CD14-positive monocyte (primary cell): Measurements from ENCODE around the gene ZNF239. TPM values are rescaled to one million over a fixed set of nuclear protein-coding genes. Genes with fewer than 3 reads are reported as not detected.

Source experiments
- DNase-seq, 3 donors: peaks; one replicate each; pipeline ENCODE4 v3.0.0-alpha.2; 2011 to 2022
- H2AFZ ChIP-seq: 2 replicates; pipeline ENCODE4 v1.6.0; 2012; ENCODE audit warnings: mild to moderate bottlenecking, low read depth, low read length, inconsistent platforms; ENCODE audit not compliant: insufficient read depth, poor library complexity, severe bottlenecking
- H3K27ac ChIP-seq, 2 donors: 1 replicate in 1 of 2; 2 replicates in 1 of 2; pipeline ENCODE4 v1.5.1; 2012 to 2013; ENCODE audit warnings: low read length in 2 of 2, control low read depth in 1 of 2, inconsistent platforms in 1 of 2, low read depth in 1 of 2, mild to moderate bottlenecking in 1 of 2
- H3K27me3 ChIP-seq, 2 donors: one replicate each; pipeline versions ENCODE4 v1.6.0 to v1.6.1; 2011 to 2013; ENCODE audit warnings: low read length in 2 of 2; ENCODE audit not compliant: control insufficient read depth in 2 of 2, insufficient read depth in 2 of 2
- H3K36me3 ChIP-seq, 2 donors: replicated peaks in 1 of 2; 1 replicate in 1 of 2; 2 replicates in 1 of 2; pipeline versions ENCODE4 v1.5.1 to v1.6.1; 2012 to 2013; ENCODE audit warnings: low read length in 2 of 2, control low read depth in 1 of 2, inconsistent platforms in 1 of 2, mild to moderate bottlenecking in 1 of 2; ENCODE audit not compliant: insufficient read depth in 2 of 2, control insufficient read depth in 1 of 2
- H3K4me1 ChIP-seq, 2 donors: 1 replicate in 1 of 2; 2 replicates in 1 of 2; pipeline versions ENCODE4 v1.5.1 to v1.6.1; 2012 to 2013; ENCODE audit warnings: low read length in 2 of 2, control low read depth in 1 of 2, inconsistent platforms in 1 of 2, mild to moderate bottlenecking in 1 of 2, moderate library complexity in 1 of 2; ENCODE audit not compliant: insufficient read depth in 2 of 2, control insufficient read depth in 1 of 2
- H3K4me2 ChIP-seq: replicated peaks from 2 replicates; pipeline ENCODE3; 2012; ENCODE audit warnings: low read length, moderate library complexity, mild to moderate bottlenecking; ENCODE audit not compliant: poor library complexity, severe bottlenecking; ENCODE audit errors: extremely low read depth
- H3K4me3 ChIP-seq, 3 experiments: fragments of 200-600 bp in 1 of 3; sonication (generic) in 1 of 3; replicated peaks in 1 of 3; 1 replicate in 2 of 3; 2 replicates in 1 of 3; pipeline ENCODE4 v1.5.1; 2011 to 2013; ENCODE audit warnings: low read length in 3 of 3, mild to moderate bottlenecking in 3 of 3, control low read depth in 2 of 3, low read depth in 2 of 3, inconsistent platforms in 1 of 3, moderate library complexity in 1 of 3
- H3K79me2 ChIP-seq: 2 replicates; pipeline ENCODE4 v1.6.0; 2012; ENCODE audit warnings: mild to moderate bottlenecking, control low read depth, inconsistent platforms, low read length, moderate library complexity; ENCODE audit not compliant: insufficient read depth
- H3K9ac ChIP-seq: 2 replicates; pipeline ENCODE4 v1.6.0; 2017; ENCODE audit warnings: low read length, mild to moderate bottlenecking; ENCODE audit not compliant: insufficient read depth, poor library complexity, severe bottlenecking
- H3K9me3 ChIP-seq, 2 donors: replicated peaks in 1 of 2; 1 replicate in 1 of 2; 2 replicates in 1 of 2; pipeline versions ENCODE4 v1.5.1 to v1.6.1; 2012 to 2013; ENCODE audit warnings: low read length in 2 of 2, control low read depth in 1 of 2; ENCODE audit not compliant: control insufficient read depth in 1 of 2, insufficient read depth in 1 of 2
- H4K20me1 ChIP-seq: 2 replicates; pipeline ENCODE4 v1.6.0; 2012; ENCODE audit warnings: mild to moderate bottlenecking, low read length, control low read depth, moderate library complexity; ENCODE audit not compliant: insufficient read depth
- H3K27ac Mint-ChIP-seq, 7 donors: one replicate each; pipeline ENCODE4 v1.8.0; 2020; ENCODE audit warnings: mild to moderate bottlenecking in 7 of 7, mixed read lengths in 7 of 7, moderate library complexity in 6 of 7, inconsistent platforms in 2 of 7
- H3K27me3 Mint-ChIP-seq, 3 donors: one replicate each; pipeline ENCODE4 v1.8.0; 2021 to 2022; ENCODE audit warnings: low read depth in 3 of 3, mild to moderate bottlenecking in 3 of 3, mixed read lengths in 3 of 3, moderate library complexity in 3 of 3, inconsistent platforms in 1 of 3
- H3K36me3 Mint-ChIP-seq, 2 donors: one replicate each; pipeline ENCODE4 v1.8.0; 2020; ENCODE audit warnings: mixed read lengths in 2 of 2, inconsistent platforms in 1 of 2, mild to moderate bottlenecking in 1 of 2
- H3K4me1 Mint-ChIP-seq: one replicate; pipeline ENCODE4 v1.8.0; 2020; ENCODE audit warnings: mild to moderate bottlenecking, mixed read lengths
- H3K4me3 Mint-ChIP-seq, 2 donors: one replicate each; pipeline ENCODE4 v1.8.0; 2020; ENCODE audit warnings: mild to moderate bottlenecking in 2 of 2, mixed read lengths in 2 of 2, moderate library complexity in 1 of 2
- H3K9me3 Mint-ChIP-seq, 7 donors: one replicate each; pipeline ENCODE4 v1.8.0; 2020 to 2022; ENCODE audit warnings: mixed read lengths in 7 of 7, mild to moderate bottlenecking in 6 of 7, moderate library complexity in 6 of 7, inconsistent platforms in 2 of 7
- WGBS: methylation state at CpG from one replicate; pipeline ENCODE4 v1.1.5; 2013; ENCODE audit warnings: missing lambda C conversion rate; ENCODE audit not compliant: insufficient coverage; 5-methylcytosine and 5-hydroxymethylcytosine counted together
- intact Hi-C, 2 donors: fragments of 100-400 bp; cut with micrococcal nuclease; formaldehyde crosslinking; loops; one replicate each; pipeline versions ENCODE4 v1.15.0 to v1.15.1; 2023
- polyA plus RNA-seq, 3 donors: library from polyadenylated mRNA; depleted of rRNA in 1 of 3; unstranded in 2 of 3; stranded (reverse) in 1 of 3; fragments of 300-500 nt in 2 of 3; fragments of >200 nt in 1 of 3; fragmentation: Illumina TruSeq in 2 of 3; gene quantifications; 1 replicate in 2 of 3; 2 replicates in 1 of 3; pipeline ENCODE4 v1.2.3, GENCODE V29; 2012 to 2021
- TF ChIP-seq, protein P1 (sequence below): fragments of 200-600 bp; IDR thresholded peaks from one replicate; pipeline ENCODE4 v1.8.0; 2022; ENCODE audit warnings: antibody characterized with exemption, mild to moderate bottlenecking

The ZNF239 gene
- polyA plus RNA-seq, 3 donors: 0.07 TPM; not detected in 2

DNA sequence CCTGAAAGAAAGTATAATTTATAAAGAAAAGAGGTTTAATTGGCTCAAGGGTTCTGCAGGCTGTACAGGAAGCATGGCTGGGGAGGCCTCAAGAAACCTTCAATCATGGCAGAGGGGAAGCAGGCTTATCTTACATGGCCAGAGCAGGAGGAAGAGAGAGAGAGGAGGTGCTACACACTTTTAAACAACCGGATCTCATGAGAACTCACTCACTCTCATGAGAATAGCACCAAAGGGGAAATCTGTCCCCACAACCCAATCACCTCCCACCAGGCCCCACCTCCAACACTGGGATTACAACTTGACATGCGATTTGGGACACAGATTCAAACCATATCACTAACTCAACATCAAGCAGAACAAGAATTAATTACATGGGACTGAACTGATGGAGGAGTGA, 24.9 kb upstream of the ZNF239 start:
- peaks cover 3 to 19% (median 12%) of the 10 kb centered on the region in 7 donors for H3K9me3 Mint-ChIP-seq
- TF ChIP-seq, protein P1, sequence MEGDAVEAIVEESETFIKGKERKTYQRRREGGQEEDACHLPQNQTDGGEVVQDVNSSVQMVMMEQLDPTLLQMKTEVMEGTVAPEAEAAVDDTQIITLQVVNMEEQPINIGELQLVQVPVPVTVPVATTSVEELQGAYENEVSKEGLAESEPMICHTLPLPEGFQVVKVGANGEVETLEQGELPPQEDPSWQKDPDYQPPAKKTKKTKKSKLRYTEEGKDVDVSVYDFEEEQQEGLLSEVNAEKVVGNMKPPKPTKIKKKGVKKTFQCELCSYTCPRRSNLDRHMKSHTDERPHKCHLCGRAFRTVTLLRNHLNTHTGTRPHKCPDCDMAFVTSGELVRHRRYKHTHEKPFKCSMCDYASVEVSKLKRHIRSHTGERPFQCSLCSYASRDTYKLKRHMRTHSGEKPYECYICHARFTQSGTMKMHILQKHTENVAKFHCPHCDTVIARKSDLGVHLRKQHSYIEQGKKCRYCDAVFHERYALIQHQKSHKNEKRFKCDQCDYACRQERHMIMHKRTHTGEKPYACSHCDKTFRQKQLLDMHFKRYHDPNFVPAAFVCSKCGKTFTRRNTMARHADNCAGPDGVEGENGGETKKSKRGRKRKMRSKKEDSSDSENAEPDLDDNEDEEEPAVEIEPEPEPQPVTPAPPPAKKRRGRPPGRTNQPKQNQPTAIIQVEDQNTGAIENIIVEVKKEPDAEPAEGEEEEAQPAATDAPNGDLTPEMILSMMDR: no peak
- no peak overlapping the region for H3K4me3 Mint-ChIP-seq
- peaks cover 0 to 2% (median 1%) of the 10 kb centered on the region in 3 donors for H3K27me3 Mint-ChIP-seq
- Histone ChIP-seq H3K9me3 (peaks cover 0 to 7% of the 10 kb centered on the region in 2 donors), H2AFZ (no peak overlapping the region), H3K4me2 (no peak overlapping the region), H3K4me3 (no peak overlapping the region), H3K36me3 (no peaks in the 10 kb centered on the region), H3K9ac (no peak overlapping the region), H3K27ac (no peak overlapping the region), H3K79me2 (no peaks in the 10 kb centered on the region), H3K4me1 (peaks cover 17 to 25% of the 10 kb centered on the region in 2 donors), H3K27me3 (no peaks in the 10 kb centered on the region), H4K20me1 (no peaks in the 10 kb centered on the region)
- H3K36me3 Mint-ChIP-seq: no peaks in the 10 kb centered on the region
- WGBS: no CpG with 5 or more reads among the region's 2 CpGs
- no peak overlapping the region for H3K27ac Mint-ChIP-seq
- peaks cover 24% of the 10 kb centered on the region for H3K4me1 Mint-ChIP-seq
- no peak for DNase-seq
- intact Hi-C loops: no loop called here

DNA sequence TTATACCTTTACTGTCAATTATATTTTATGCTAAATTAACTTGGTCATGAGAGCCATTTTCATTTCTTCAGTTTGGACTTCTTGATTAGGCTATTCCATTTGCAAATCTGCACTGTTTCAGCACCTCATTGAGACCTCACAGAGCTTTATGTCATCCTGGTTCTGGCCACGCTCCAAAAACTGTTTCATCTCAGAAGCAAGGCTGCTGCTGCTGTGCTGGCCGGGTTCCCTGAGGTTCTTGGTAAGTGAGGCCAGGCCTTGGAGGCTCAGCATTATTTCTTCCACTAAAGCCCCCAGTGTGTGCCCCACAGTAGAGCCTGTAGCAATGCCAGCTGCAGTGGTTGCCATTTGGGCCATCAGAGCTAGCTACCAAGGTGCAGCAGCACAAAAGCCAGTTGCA, 24.0 kb upstream of the ZNF239 start:
- Mint-ChIP-seq H3K36me3 (no peaks in the 10 kb centered on the region), H3K27me3 (peaks cover 0 to 2% (median 1%) of the 10 kb centered on the region in 3 donors), H3K27ac (no peak overlapping the region), H3K4me1 (peaks cover 24% of the 10 kb centered on the region), H3K4me3 (no peak overlapping the region), H3K9me3 (peaks cover 3 to 19% (median 12%) of the 10 kb centered on the region in 7 donors)
- no peak overlapping the region for H3K27ac ChIP-seq
- no peaks in the 10 kb centered on the region for H3K27me3 ChIP-seq
- H3K36me3 ChIP-seq: no peaks in the 10 kb centered on the region
- no peak overlapping the region for H2AFZ ChIP-seq
- no peak overlapping the region for H3K4me3 ChIP-seq
- no peak overlapping the region for H3K9ac ChIP-seq
- H4K20me1 ChIP-seq: no peaks in the 10 kb centered on the region
- no peak for DNase-seq
- H3K4me1 ChIP-seq: peaks cover 17 to 25% of the 10 kb centered on the region in 2 donors
- TF ChIP-seq, protein P1: no peak
- 86% methylated on average over 2 of the region's 2 CpGs for WGBS
- peaks cover 0 to 7% of the 10 kb centered on the region in 2 donors for H3K9me3 ChIP-seq
- H3K79me2 ChIP-seq: no peaks in the 10 kb centered on the region
- no peak overlapping the region for H3K4me2 ChIP-seq
- intact Hi-C loops: no loop called here
